DMS53 (cell line): ENCODE measurements around the gene ARSG.
"Not testable (repeated sequence)": the region's sequence is repeated elsewhere in the genome, so short reads cannot be mapped to it uniquely, and the experiment has no call there.

ENCODE experiments used
- DNase-seq: peaks from one replicate; lab custom pipeline; 2025; lab: John Stamatoyannopoulos, UW

Gene ARSG

DNA sequence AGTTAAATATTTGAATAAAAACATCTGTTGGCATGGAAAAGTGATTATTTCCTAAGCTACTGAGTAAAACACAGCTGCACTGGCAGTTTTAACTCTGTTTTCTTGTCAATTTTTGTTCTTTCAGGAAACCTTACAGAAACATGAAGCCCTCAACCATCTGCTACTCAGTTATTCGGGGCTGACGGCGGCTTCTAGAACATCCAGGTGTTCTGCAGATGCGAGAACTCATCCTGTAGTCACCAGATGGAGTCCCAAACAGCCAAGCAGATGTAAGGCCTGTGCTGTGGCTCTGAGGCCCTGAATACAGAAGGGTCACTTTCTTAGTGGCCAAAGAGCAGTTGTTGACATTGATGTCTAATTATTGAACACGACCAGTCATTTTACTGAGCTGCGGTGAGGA, 15.5 kb downstream of the ARSG start:
- no peak for DNase-seq

DNA sequence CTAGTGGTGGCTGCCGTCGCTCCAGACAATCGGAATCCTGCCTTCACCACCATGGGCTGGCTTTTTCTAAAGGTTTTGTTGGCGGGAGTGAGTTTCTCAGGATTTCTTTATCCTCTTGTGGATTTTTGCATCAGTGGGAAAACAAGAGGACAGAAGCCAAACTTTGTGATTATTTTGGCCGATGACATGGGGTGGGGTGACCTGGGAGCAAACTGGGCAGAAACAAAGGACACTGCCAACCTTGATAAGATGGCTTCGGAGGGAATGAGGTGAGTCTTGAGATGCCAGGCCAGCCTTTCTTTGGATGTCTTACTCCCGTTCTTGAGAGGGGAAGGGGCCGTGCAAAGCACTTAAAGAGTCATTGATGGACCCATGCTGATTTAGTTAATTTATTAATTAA, 16.1 kb downstream of the ARSG start:
- DNase-seq = no peak

DNA sequence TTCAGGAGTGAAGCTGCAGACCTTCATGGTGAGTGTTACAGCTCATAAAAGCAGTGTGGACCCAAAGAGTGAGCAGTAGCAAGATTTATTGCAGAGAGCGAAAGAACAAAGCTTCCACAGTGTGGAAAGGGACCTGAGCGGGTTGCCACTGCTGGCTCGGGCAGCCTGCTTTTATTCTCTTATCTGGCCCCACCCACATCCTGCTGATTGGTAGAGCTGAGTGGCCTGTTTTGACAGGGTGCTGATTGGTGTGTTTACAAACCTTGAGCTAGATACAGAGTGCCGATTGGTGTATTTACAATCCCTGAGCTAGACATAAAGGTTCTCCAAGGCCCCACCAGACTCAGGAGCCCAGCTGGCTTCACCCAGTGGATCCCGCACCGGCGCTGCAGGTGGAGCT, 17.2 kb downstream of the ARSG start:
- DNase-seq = not testable (repeated sequence)

DNA sequence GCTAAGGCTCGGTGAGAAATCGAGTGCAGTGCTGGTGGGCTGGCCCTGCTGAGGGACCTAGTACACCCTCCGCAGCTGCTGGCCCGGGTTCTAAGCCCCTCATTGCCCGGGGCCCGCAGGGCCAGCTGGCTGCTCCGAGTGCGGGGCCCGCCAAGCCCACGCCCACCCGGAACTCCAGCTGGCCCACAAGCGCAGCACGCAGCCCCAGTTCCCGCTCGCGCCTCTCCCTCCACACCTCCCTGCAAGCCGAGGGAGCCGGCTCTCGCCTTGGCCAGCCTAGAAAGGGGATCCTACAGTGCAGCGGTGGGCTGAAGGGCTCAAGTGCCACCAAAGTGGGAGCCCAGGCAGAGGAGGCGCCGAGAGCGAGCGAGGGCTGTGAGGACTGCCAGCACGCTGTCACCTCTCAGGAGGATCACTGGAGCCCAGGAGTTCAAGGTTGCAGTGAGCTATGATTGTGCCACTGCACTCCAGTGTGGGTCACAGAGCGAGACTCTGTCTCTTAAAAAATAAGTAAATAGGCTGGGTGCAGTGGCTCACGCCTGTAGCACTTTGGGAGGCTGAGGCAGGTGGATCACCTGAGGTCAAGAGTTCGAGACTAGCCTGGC, 17.9 kb downstream of the ARSG start:
- DNase-seq = not testable (repeated sequence)

DNA sequence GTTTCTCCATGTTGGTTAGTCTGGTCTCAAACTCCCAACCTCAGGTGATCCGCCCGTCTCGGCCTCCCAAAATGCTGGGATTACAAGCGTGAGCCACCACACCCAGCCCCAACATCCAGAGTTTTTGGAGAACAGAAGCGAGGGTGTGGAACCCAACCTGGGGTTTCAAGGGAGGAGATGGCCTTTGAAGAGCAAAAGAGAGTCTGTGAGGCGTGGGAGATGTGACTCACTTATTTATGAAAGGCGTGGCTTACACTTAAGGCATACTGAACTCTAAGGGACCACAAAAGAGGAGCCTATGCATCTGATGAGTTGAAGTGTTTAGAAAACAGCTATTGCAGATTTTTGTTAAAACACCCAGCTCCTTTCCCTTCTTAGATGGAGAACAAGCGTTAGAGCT, 18.9 kb downstream of the ARSG start:
- peak; percentile 19 for DNase-seq

DNA sequence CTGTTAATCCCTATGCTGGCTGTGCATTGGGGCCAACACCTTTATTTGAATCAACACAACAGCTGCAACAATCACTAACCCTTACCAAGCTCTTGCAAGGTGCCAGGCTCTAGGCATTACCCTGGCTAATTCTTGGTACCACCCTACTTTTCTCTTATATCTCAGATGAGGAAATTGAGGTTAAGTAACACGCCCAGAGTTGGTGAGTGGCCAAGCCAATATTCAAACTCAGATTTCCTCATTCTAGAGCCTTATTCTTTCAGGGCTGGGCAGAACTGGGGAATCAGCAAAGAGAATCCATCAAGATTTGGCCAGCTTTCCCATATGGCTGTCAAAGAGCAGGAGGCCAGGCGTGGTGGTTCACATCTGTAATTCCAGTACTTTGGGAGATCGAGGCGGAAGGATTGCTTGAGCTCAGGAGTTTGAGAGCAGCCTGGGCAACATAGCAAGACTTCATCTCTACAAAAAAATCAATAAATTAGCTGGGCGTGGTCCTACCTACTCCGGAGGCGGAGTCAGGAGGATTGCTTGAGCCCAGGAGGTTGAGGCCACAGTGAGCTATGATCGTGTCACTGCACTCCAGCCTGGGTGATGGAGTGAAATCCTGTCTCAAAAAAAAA, 23.7 kb downstream of the ARSG start:
- no peak for DNase-seq

DNA sequence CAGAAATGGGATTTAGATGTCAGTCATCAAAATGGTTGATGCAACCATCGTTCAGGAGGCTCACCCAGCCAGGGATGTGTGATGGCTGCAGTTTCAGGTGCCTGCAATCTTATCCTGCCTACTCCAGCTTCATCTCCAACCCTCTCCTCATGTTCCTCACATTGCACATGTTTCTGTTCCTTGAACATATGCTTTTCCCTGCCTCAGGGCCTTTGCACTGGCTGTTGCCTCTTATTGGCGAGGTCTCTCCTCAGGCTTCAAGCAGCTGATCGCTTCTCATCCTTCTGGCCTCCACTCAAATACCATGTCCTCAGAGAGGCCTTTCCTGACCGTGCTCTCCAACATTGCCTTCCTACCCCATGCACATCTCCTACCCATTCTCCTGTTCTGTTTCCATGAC, 24.6 kb downstream of the ARSG start:
- no peak for DNase-seq

DNA sequence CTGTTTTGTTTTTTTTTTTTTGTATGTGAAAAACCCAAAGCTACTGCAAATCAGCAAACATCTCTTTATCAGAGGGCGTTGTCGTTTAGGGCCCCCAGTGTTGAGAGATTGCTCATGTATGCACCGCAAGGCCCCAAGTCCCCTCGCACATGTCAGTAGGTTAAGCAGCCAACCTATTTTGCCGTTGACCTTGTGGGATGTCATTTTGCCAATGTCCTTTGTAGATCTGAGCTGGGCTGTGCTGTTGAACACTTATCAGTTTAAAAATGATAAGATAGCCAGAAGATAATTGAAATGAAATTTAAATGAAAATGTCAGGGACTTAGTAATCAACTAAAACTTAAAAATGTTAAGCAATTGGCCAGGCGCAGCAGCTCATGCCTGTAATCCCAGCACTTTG, 26.2 kb downstream of the ARSG start:
- DNase-seq = no peak

DNA sequence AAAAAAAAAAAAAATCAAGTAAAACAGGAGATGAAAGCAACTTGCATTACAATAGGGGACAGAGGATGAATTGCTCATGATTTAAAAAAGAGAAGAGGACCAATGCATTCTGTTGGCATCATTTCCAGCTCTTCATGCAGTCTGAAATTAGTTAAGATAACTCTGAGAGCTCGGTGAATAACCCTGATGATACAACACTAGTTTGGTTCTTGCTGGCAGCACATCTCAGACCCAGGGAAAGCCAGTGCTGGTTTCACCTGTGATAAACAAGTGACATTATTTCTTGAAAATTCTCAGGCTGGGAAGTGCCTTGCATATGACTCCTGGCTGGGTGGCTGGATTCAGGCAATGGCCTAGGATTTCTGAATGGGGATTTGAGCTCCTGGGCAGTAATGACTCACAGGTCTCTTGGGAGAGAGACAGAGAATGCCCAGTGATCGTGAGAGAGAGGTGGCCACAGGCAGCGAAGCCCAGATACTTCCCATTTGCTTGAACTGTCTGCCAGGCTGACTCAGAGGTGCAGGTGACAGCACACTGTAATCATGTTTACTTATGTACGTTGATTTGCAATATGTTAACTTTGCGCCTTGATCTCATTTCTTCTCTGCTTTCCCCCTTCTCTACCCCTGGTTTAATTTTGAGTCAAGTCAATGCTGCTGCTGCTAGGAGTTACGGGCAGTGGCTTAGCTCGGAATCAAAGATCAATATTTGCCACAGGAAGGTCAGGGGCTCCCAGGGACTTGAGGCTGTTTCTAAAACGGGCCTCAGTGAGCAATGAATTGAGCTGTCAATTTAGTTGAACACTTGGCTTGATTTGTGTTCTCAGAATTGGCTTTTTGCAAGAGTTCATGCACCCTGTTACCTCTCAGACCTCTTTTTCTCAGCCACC, 27.1 kb downstream of the ARSG start:
- peak; percentile 69 for DNase-seq

DNA sequence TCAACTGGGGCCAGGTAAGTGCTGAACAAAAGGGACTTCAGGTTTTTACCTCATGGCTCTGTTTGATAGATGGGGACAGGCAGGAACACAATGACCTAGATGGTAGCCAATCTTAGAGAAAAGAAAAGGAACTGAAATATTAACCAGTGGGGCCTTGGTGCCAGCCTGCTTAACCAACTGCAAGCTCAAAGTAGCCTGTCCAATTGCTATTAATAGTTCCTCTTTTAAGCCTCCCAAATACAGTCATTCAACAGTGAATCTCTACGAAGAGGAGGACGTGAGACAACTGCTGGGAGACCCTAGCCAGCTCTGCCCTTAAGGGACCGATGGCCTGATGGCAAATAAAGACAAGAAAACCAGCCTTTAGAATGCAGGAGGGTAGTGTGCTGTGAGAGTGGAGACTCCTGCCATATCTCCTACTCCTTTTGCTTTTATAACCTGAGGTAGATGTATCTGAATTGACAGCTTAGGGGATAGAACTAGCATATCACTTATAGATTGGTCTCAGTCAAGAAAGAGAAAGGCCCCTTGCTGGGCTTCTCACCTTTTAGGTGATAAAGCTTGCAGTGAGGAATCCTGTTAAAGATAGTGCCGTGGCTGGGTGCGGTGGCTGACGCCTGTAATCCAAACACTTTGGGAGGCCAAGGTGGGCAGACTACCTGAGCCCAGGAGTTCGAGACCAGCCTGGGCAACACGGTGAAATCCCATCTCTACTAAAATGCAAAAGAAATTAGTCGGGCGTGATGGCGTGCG, 28.3 kb downstream of the ARSG start:
- no peak for DNase-seq

DNA sequence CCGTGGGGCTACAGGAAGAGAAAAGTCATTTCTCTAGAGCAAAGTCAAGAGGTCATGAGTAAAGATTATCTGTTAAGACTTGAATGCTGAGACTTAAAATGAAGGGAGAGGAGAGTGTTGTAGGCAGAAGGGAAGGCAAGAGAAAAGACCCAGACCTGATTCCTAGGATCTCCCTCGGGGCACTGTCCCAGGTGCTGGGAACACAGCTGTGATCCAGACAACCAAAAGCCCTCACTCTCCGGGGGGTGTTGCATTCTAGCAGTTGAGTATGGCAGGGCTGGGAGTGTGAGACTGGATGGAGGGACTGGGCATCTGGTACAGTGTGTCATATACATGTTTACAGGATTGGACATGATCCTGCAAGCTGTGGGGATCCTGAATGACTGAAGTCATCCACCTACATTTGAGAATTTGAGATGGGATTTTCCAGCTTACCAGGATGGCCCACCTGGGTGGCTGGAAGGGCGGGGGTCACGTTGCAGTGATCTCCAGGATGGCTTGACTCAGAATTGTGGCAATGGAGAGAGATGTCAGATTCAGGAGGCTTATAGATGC, 29.1 kb downstream of the ARSG start:
- no peak for DNase-seq

DNA sequence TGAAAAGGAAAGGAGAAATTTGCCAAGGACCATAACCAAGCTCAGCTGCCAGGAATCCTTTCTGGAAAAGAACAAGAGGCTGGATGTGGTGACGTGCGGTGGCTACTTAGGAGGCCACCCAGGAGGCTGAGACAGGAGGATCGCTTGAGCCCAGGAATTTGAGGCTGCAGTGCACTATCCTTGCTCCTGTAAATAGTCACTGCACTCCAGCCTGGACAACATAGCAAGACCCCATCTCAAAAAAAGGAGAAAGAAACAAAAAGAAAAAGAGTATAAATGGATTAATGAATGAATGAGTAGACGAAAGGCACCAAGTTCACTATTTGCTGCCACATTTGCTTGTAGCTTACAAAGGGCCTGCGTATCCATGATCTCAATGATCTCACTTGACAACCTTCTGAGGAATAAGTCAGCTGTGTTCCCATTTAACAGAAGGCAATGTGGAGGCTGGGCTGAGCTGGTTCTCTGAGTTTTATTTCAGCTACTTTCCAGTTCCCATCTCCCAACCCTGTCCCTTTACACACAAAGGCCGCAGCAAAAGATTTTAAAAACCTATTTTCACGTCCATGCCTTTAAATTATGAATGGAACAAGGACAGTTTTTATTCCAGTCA, 29.8 kb downstream of the ARSG start:
- no peak for DNase-seq

DNA sequence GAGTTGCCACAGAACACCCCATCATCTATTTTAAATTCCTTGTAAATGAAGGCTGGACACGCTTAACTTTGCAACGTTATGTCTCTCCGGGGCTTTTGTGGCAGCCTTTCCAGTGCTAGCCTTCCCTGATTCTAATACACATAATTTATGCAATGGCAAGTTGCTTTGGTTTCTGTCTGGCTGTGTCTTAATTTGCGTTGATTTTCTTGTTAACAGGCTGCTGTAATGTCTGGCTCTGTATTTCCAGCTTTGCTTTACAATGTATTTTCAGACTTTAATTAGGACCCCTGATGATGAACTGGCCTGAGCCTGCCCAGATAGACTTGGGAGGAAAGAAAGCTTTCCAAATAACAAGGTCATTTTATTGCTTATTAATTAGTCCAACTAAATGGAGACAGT, 30.3 kb downstream of the ARSG start:
- DNase-seq = no peak

DNA sequence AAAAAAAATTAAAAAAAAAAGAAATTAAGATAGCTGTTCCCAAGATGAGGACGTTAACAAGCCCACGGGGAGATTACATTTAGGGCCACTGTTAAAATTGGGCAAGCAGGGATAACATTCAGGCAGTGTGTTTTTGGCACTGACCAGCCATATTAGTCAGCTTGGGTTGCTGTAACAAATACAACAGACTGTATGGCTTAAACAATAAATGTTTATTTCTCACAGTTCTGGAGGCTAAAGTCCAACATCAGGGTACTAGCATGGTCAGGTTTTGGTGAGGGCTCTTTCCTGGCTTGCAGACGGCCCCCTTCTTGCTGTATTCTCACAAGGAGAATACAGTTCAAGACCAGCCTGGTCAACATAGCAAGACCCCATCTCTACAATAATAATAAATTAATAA, 31.3 kb downstream of the ARSG start:
- no peak for DNase-seq

DNA sequence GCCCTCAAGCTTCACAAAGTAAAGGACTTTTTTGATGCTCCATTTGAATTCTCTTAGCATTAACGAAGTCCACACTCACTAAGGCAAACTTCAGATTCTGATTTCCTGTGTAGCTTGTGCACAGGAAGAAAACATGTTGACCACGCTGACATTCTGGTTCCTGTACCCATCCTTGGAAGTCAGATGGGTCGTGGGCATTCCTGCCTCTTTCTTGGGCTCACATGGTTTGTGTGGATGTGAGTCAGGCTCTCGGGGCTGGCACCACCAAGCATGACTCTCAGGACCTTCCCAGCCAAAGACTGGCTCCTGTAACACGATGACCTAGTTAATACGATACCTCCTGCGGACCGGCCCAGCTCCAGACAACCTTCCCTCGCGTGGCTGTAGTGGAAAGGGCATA, 32.8 kb downstream of the ARSG start:
- DNase-seq = no peak

DNA sequence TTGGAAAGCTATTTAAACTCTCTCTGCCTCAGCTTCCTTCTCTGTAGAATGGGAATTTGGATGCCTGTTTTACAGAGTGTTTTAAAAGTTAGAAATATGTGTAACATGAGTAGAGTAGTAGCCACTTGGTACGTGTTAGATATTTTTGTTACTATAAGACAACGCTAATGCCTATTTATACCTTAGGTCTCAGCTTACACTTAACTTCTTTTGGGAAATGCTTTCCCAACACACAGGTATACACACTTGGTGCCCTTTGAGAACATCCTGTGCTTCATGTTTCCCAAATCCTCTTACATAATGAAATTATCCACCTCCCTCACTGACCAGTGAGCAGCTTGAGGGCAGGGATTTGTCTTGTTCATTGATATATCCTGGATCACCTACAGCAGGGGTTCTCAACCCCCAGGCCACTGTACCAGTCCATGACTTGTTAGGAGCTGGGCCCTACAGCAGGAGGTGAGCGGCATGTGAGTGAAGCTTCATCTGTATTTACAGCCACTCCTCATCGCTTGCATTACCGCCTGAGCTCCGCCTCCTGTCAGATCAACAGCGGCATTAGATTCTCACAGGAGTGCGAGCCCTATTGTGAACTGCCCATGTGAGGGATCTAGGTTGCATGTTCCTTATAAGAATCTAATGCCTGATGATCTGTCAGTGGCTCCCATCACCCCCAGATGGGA, 33.5 kb downstream of the ARSG start:
- no peak for DNase-seq

DNA sequence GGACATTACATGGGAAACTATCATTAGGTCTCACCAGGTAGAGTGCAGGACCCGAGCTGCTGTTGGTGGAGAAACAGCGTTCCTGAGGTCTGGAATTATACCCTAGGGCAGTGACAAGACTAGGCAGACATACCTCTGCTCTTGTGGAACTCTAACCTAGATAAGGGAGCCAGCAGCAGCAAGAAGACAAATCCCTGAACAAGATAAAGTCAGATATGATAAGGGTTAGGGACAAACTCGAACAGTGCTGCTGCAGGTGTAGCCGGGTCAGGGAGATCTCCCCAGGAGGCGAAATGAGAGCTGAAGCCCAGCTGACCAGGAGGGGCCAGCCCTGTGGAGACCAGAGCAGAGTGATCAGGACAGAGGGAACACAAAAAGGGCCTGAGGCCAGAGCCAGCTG, 34.7 kb downstream of the ARSG start:
- DNase-seq = no peak

DNA sequence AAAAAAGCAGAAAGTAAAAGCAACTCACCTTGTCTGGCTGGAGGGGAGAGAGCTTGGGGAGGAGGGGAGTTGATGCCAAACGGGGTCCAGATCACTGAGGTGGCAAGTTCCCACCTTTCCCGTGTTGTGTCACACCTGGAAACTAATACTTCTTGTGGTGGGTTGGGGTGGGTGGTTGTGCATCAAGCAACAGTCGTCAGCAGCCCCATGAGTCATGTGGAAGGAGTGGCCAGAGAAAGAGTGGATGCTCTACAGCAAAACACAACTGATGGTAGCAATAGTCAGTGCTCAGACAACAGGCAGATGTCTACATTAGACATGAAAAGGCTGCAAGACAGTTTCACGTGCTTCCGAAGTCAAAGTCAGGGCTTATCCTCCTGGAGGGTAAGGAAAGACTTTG, 35.4 kb downstream of the ARSG start:
- DNase-seq = no peak

DNA sequence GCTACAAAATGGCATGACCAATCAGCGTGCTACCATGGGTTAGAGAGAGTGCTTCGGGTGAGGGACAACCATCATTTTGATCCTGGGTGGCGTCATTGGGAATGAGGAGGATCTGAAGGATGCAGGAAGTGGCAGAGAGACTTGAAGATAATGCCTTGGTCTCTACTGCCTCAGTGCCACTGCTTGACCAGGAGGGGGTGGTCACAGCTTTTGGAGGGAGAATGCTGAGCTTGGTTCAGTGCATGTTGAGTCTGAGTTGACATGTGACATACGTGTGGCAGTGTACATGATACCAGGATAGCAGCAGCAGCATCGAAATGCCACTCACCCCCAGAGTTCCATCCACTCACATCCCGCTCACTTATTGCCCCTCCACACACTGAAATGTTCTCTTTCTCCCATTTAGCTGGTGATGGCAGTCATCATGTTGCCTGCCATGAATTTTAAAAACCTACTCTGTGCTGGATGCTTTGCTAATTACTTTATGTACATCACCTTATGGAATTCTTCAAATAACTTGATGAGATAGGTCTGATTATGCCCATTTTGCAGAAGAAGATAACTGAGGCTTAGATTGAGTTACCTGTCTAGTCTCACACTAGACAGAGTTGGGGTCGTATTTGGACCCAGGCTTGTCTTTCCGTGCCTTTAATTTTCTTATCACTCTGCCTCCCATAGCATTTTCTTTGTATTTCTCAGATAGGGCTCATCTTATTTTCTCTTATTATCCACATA, 36.7 kb downstream of the ARSG start:
- no peak for DNase-seq

DNA sequence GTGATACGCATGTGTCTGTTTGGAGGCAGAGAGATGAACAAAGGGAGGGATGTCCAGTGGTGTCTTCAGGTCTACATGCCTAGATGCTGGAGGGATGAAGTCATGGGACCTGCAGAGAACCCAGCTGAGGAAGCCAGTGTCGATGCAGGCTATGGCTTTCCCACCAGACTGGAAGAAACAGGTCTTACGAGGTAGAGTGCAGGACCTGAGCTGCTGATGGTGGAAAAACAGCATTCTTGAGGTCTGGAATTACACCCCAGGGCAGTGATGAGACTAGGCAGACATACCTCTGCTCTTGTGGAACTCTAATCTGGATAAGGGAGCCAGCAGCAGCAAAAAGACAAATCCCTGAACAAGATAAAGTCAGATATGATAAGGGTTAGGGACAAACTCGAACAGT, 37.4 kb downstream of the ARSG start:
- DNase-seq = no peak

DNA sequence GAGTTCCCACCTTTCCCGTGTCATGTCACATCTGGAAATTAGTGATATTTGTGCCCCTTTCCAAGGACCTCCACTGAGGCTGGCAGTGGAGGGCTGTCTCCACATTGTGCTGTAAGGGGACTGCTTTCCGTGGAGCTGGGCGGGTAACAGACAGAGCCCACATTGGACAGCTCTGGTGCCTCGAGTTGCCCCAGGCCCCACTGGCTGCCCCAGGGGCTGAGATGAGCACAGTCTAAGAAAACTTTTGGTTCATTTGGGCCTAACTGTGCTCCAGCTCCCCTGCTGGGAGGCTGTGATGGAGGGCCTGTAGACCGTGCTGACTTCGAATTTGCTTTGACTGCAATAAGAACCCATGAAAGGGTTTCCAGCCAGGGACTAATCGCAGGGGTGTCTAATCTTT, 38.0 kb downstream of the ARSG start:
- no peak for DNase-seq
